Nephron progenitor cell (in vitro differentiated cells): Measurements from ENCODE around the gene BUD31.

ENCODE experiments used
- DNase-seq: peaks from one replicate; pipeline ENCODE4 v3.0.0; 2021
- H3K27ac Mint-ChIP-seq: 2 replicates; pipeline ENCODE4 v1.8.0; 2021; ENCODE audit warnings: mild to moderate bottlenecking, moderate library complexity, mixed read lengths
- H3K27me3 Mint-ChIP-seq: 2 replicates; pipeline ENCODE4 v1.8.0; 2021; ENCODE audit warnings: mild to moderate bottlenecking, low read depth, mixed read lengths; ENCODE audit not compliant: poor library complexity
- H3K36me3 Mint-ChIP-seq: 2 replicates; pipeline ENCODE4 v1.8.0; 2021; ENCODE audit warnings: low read depth, mixed read lengths
- H3K4me1 Mint-ChIP-seq: 2 replicates; pipeline ENCODE4 v1.8.0; 2021; ENCODE audit warnings: mixed read lengths
- H3K4me3 Mint-ChIP-seq: 2 replicates; pipeline ENCODE4 v1.8.0; 2021; ENCODE audit warnings: mild to moderate bottlenecking, moderate library complexity, mixed read lengths
- H3K9me3 Mint-ChIP-seq: 2 replicates; pipeline ENCODE4 v1.8.0; 2021; ENCODE audit warnings: mild to moderate bottlenecking, moderate library complexity, mixed read lengths
- TF ChIP-seq, protein P1 (sequence below): fragments of 200-600 bp; sonication (generic); IDR thresholded peaks from 2 replicates; pipeline ENCODE4 v1.5.0; 2021; ENCODE audit warnings: antibody characterized with exemption

BUD31 gene

DNA sequence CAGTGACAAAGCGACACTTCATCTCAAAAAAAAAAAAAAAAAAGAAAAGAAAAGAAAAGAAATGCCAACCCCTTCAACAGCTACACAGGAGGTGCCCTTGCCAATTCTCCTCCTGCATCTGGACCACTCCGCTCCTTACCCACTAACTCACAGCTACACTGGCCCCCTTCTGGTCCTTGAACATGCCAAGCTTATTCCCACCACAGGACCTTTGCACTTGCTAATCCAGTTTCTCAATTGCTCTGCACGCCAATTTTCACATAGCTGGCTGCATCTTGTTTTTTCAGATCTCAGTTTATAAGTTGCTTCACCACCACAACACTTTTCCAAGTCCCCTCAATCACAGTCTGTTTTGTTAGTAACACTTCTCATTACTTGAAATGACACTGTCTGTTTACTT, 5.9 kb upstream of the BUD31 start:
- Mint-ChIP-seq H3K27me3 (no peaks in the 10 kb centered on the region), H3K4me3 (no peak overlapping the region), H3K36me3 (peaks cover 43% of the 10 kb centered on the region), H3K4me1 (peaks cover 24% of the 10 kb centered on the region), H3K9me3 (no peaks in the 10 kb centered on the region), H3K27ac (no peak overlapping the region)
- no peak for DNase-seq
- TF ChIP-seq, protein P1, sequence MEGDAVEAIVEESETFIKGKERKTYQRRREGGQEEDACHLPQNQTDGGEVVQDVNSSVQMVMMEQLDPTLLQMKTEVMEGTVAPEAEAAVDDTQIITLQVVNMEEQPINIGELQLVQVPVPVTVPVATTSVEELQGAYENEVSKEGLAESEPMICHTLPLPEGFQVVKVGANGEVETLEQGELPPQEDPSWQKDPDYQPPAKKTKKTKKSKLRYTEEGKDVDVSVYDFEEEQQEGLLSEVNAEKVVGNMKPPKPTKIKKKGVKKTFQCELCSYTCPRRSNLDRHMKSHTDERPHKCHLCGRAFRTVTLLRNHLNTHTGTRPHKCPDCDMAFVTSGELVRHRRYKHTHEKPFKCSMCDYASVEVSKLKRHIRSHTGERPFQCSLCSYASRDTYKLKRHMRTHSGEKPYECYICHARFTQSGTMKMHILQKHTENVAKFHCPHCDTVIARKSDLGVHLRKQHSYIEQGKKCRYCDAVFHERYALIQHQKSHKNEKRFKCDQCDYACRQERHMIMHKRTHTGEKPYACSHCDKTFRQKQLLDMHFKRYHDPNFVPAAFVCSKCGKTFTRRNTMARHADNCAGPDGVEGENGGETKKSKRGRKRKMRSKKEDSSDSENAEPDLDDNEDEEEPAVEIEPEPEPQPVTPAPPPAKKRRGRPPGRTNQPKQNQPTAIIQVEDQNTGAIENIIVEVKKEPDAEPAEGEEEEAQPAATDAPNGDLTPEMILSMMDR, result no peak

DNA sequence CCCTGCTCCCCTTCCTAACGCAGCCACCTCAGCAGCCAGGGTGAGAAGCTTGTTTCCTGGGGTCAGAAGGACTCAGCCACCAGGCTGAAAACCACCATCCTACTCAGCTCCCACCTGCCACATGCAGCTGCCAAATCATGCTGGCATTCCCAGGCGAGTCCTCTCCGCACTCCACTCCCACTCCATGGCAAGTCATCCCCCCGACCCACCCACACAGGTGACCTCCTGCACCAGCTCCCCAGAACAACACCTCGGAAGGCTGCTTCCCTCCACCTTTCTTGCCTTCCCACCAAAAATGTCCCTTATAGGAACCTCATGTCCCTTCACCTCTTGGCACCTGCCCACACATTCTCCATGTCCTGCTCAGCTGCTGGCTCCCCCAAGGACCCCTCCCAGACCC, 5.0 kb upstream of the BUD31 start:
- Mint-ChIP-seq H3K27me3 (no peaks in the 10 kb centered on the region), H3K27ac (peak overlapping the region; percentile 40), H3K4me3 (no peak overlapping the region), H3K9me3 (no peaks in the 10 kb centered on the region), H3K36me3 (peaks cover 35% of the 10 kb centered on the region), H3K4me1 (peaks cover 23% of the 10 kb centered on the region)
- DNase-seq, result no peak
- TF ChIP-seq, protein P1, result no peak

DNA sequence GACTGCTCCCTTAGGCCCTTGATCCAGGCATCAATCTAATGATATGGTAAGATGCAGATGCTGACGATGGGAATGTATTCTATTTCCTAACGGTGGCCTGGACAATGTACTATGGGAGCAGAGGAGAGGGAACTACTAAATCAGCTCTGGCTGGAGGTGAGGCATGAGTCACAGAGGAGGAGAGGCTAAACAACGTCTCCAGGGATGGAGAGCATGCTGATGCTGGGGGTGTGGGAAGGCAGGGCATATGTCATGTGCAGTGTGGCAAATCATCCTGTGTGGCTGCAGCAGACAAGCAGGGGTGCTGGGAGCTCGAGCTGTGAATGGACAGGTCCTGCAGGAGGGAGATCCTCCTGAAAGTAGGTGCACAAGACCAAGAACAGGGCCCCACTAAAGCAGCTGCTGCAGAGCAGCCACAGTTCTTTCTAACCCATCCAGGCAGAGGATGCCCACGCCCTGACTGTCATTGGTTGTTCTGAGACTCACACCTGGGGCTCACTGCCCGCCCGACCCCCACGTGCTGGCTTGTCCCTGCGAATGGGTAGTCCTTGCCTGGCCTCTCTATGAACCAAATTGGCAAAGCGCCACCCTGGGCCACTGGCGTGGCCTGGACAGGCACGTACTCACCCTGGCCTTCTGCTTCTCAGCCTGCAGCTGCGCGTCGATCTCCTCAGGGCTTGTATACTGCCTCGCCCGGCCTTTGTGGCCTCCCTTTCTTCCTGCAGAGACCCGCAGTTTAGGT, 4.4 kb upstream of the BUD31 start:
- Mint-ChIP-seq H3K27ac (peak overlapping the region; percentile 40), H3K9me3 (no peaks in the 10 kb centered on the region), H3K27me3 (no peaks in the 10 kb centered on the region), H3K4me3 (no peak overlapping the region), H3K4me1 (peaks cover 23% of the 10 kb centered on the region), H3K36me3 (peaks cover 33% of the 10 kb centered on the region)
- TF ChIP-seq, protein P1, result no peak
- DNase-seq, result no peak

DNA sequence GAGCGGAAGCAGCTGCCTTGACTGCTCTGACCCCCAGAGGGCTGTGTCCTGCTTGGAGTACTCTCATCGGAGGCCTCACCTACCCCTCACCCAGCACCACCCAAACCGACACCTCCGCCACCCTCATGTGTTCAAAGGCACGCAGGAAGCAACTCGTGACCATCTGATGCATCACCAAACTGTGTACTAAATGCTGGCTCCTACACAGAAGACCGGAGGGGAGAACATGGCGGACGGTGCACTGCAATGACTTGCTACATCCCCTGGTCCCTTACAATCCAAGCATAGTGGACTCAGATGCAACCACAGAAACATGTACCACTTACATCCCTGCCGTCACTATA, 3.8 kb upstream of the BUD31 start:
- Mint-ChIP-seq H3K9me3 (no peaks in the 10 kb centered on the region), H3K4me3 (no peak overlapping the region), H3K36me3 (peaks cover 33% of the 10 kb centered on the region), H3K4me1 (peaks cover 28% of the 10 kb centered on the region), H3K27ac (no peak overlapping the region), H3K27me3 (no peaks in the 10 kb centered on the region)
- no peak for DNase-seq
- TF ChIP-seq, protein P1, result no peak

DNA sequence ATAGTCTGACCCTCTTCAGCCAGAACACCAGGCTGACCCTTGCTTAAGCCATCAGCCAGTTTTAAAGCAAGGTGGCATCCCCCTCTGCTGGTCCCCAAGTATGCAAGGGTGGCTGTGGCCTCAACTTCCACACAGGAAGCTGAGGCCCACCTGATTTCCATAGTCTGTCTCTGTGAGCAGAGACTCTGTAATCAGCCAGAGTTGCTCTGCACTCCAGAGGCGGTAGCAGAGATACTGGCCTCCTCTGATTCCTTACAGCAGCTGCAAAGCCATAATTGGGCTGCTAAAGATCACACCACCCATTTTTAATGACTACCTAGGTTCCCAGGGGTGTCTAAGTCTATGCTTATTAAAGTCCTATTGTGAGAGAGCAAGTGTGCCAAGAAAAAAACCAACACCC, 2.2 kb upstream of the BUD31 start:
- peaks cover 38% of the 10 kb centered on the region for H3K4me1 Mint-ChIP-seq
- H3K4me3 Mint-ChIP-seq, result peak overlapping the region; percentile 62
- TF ChIP-seq, protein P1, result no peak
- H3K36me3 Mint-ChIP-seq, result peaks cover 31% of the 10 kb centered on the region
- H3K9me3 Mint-ChIP-seq, result no peaks in the 10 kb centered on the region
- no peak for DNase-seq
- peak overlapping the region; percentile 82 for H3K27ac Mint-ChIP-seq
- no peaks in the 10 kb centered on the region for H3K27me3 Mint-ChIP-seq

DNA sequence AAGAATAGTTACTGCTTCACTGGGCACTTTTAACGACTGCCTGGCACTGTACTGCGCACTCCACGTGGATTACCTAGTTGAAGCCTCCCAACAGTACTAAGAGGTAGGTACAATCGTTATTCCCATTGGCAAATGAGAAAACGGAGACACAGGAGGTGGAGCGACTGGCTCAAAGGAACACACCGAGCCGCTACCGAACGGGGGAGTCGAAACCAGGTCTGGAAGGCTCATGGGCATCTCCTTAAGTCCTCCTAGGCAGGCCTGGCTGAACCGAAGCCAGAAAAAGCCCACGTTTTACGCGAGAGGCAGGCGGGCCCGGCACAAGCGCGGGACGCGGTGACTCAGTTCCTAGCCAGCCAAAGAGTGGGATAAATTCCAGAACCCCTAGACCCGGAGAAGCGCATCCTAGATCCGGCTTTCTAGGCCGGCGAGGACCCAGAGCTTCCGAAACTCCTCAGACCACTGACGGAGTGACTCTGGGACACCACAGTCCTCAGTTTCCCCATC, 844 bp upstream of the BUD31 start:
- Mint-ChIP-seq H3K27me3 (no peaks in the 10 kb centered on the region), H3K9me3 (peaks cover 2% of the 10 kb centered on the region), H3K4me3 (peak overlapping the region; percentile 96), H3K4me1 (peaks cover 38% of the 10 kb centered on the region), H3K27ac (peak overlapping the region; percentile 91), H3K36me3 (peaks cover 37% of the 10 kb centered on the region)
- DNase-seq, result peak; percentile 32
- TF ChIP-seq, protein P1, result no peak
